Measurements from ENCODE around the gene FARS2.

FARS2 gene

DNA sequence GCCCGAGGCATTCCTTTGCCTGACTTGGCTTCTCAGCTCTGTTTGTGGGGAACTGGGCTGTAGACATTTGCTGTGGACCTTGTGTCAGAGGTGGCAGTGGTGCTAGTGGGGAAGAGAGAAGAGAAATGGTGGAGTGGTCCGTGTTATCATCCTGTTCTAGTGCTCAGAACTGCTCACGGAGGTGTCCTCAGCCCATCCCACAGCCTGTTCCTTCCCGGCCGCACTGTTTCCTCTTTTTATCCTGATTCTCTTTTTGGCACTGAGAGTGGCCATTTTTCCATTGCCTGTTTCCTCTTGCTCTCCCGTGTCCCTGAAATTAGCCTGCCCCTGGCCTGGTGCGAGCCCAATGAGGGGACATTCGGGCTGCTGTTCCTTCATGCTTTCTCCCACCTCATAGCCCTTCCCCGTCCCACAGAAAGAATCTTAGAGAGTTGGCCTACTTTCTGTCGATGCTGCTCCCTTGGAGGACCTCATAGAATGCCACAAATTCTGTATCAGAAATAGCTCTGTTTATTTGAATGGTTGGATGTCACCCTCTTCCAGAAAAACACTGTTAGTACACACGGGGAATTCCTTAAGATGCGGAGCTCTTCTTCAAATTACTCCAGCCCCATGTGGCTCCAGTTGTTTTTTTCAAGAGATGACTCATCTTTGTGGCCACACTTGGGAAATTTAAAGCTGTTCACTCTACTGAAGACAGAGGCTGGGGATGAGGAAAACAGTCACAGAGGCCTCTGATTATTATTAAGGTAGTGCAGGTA lies 26.1 kb downstream of the FARS2 start:
- no peak for DNase-seq

- no peak for DNase-seq
These were observed 26.6 kb downstream of the FARS2 start for GRCh38 chr6:5287966-5288297.

DNA sequence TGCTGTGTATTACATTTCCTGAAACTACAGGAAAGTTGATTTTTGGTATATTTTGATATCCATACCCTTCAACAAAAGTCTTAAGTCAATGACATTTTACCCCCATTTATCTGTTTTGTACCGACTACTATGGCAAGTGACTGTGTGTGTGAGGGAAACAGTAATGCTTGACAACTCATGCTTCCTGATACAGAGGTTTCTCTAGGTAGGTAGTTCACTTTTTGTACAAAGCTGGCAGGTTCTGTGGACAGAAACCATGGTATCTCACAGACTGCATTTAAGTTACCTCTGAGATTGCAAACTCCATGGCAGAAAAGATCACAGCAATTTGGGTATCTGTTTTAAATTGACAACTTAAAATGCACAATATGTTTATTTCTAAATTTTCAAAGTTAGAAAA lies 28.8 kb downstream of the FARS2 start:
- no peak for DNase-seq

DNA sequence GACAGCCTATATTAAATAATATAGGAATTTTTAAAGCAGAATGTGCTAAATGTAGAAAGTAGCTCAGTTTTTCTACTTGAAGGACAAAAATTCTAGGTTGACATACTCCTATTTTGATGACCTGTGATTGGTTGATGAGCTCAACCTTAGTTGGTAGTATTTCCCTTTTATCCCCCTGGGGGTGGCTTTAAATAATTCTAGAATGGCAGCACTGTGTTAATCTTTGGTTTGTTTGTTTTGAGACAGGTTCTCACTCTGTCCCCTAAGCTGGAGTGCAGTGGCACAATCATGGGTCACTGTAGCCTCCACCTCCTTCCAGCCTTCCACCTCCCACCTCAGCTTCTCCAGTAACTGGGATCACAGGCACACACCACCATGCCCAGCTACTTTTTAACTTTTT lies 29.2 kb downstream of the FARS2 start:
- DNase-seq = no peak

DNA sequence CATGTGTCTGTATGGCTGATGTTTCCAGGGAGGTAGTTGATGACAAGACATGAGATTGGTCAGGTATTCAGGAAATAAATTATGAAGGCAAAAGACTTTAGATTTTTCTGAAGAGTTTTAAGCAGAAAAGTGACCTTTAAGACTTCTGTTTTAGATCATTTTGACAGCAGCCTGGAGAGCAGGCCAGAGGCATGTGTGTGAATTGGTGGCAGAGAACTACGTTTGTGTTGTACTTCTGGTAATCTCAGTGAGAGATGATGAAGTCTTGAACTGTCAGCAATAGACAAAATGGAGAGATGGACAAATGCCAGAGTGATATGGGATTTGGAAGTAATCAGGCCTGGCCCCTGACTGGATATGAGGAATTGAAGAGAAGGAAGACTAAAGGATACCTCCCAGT lies 30.8 kb downstream of the FARS2 start:
- no peak for DNase-seq

- DNase-seq = no peak
These were observed 32.4 kb downstream of the FARS2 start for GRCh38 chr6:5293692-5294091.

DNA sequence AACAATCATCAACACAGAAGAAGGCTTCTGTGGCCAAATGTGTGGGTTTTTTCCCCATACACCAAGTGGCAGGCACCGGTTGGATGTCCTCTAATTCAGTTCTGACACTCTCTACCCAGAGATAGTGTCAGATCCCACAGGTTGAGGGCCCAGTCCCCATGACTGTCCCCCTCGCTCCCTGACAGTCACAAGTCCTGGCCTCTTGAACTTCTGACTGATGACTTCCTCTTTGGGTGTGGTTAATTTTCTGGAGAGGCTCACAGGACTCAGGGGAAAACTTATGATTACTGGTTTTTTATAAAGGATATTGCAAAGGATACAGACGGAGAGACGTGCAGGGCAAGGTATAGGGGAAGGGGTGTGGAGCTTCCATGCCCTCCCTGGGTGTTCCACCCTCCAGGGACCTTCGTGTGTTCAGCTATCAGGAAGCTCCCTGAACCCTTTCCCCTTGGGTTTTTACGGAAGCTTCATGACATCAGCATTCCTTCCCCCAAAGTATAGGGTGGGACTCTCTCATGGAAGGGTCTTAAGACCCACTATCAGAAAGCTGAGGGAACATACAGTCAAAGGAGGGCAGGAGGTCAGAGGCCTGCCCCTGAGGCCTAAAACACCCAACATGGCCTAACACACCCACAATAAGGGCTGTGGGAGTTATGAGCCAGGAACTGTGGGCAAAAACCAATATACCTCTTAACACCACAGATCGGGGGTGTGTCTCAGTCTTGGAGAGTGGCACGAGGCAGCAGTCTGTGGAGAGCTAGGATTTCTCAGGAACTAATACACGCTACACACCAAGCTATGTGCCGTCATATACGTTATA lies 33.3 kb downstream of the FARS2 start:
- DNase-seq = no peak

GRCh38 chr6:5295623-5296022 lies 34.3 kb downstream of the FARS2 start:
- DNase-seq = no peak

DNA sequence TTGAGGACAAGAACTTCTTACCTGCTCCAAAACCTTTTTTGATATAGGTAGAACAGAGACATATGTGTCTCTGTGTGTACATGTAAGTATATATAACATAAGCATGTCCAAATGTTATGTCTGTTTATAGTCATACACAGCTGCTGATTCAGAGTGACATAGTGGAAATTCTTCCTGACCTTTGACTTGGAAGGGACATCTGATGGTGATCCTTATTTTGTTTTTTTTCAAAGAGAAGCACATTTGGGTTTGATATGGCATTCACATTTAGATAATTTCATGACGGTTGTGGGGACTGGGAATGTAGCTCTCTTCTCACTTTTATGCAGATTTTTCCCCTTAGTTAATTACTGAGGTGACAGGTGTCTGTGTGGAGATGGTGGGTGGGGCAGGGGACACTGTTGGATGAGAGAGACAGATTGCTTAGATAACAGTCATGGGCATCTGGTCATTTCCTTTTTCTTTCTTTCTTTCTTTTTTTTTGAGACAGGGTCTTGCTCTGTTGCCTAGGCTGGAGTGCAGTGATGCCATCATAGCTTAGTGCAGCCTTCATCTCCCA lies 39.0 kb downstream of the FARS2 start:
- no peak for DNase-seq

DNA sequence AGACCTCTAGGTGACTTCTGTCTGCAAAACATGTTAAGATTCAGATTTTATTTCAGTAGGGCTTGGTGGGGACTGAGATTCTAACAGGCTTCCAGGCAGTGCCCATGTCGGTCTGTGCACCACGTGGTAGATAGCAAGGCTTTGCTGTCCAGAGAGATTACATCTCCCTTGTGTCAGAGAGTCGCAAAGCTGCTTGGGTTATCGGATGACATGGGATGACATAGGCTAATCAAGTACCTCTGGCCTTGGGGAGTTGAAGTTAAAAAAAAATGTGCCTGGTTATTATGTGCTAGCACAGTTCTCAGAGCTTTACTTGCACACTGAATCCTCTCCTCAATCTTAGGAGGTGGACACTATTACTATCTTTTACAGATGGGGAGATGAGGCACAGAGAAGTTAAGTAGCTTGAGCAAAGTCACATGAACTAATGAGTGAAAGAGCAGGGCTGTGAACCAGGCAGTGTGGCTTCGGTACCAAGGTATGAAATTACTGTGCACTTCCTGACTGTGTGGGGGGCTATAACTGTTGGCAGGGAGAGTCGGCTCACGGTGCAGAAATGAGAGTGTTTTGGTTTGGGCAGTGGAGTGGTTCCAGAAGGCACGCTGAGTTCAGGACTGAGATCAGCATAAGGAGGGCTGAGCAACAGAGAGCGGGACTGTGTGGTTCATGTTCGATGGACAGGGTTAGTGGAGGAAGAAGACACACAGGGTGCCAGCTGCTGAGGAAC lies 41.1 kb downstream of the FARS2 start:
- DNase-seq = no peak

DNA sequence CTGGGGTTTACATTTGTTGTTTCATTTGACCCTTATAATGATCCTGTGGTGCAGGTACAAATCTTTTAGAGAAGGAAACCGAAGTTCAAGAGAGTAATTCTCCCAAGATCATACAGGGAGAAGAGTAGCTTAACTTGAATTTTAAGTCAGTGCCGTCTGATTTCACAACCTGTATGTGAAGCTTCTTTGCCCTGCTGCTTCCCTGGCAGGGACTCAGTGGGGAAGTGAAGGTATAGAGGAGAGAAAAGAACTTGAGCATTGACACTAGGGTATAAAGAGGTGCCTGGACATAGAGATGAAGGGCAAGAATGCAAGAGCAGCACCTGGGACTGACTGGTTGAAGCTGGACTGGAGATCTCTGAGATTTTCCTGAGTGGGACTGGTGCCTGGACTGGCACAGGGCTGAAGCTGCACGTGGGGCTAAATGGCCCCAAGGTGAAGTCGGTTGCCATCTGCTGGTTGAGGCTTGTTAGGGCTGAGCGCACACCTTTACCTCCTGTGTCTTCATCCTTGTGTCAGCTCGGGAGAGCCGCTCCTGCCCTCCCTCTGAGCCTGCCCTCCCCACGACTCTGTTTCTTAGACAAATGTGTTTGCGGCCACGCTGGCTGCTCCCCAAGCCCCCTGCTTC lies 41.8 kb downstream of the FARS2 start:
- DNase-seq = no peak

GRCh38 chr6:5303682-5304081 lies 42.4 kb downstream of the FARS2 start:
- DNase-seq = no peak

- DNase-seq = no peak
These were observed 44.8 kb downstream of the FARS2 start for GRCh38 chr6:5305968-5306626.

DNA sequence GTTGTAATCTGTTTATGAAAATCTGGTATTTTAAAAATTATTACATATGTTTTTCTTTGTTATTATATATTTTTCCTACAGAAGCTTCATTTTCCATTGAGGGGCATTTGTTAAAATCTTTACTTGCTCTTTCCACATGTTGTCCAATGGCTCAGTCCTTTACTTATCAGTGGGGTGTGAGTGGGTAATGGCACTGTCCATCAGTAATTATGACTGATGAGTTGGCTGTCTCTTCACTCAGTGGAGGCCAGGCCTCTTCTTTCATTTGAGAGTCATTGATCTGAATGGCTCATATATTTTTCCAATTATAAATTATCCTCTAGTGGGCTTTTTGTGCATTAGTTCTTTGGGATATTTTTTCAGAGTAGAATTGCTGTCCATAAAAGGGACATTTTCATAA lies 45.7 kb downstream of the FARS2 start:
- no peak for DNase-seq

- no peak for DNase-seq
These were observed 46.8 kb downstream of the FARS2 start for GRCh38 chr6:5308066-5308465.

DNA sequence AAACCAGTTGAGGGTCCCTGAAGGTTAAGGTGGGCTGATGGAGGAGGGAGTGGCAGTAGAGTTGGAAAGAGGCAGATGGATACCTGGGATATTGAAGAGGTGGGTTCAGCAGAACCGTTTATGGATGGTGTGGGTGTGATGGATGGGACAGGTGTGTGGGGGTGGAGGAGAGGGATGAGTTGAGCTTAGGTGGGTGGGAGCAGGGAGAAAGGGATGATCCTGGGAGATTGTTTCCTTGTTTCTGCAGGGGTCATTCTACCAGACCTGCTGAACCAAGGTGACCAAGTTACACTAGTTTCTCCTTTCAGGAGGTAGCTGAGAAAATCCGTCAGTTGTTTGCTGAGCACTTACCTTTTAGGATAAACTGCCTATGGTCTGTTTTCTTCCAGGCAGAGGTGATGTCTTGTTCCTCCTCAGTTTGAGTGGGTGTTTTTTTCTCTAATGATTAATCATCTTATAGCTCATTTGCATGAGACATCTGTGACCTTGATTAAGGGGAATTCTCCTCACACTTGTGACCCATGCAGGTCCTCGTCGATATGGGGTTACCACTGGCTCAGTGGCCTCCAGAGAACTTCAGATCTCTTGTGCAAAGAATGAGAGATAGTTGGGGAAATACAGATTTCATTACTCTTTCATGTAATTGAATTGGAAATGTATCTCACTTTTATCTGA lies 53.0 kb downstream of the FARS2 start:
- no peak for DNase-seq

GRCh38 chr6:5315881-5316280 lies 54.6 kb downstream of the FARS2 start:
- no peak for DNase-seq

DNA sequence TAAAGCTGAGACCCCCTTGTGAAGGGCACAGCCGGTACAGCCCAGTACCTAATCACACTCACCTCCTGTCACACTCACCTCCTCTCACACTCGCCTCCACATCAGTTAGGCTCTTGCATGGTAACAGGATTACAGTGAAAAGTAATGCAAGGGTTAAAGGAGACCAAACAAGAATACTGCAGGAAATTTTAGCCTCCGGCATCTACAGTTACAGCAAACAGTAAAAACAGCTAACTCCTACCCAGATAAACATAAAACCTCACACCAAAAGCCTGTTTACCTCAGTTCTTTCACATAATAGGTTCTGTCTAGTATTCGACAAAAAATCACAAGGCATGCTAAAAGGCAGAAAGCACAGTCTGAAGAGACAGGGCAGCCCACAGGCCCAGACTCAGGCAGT lies 55.6 kb downstream of the FARS2 start:
- DNase-seq = no peak

DNA sequence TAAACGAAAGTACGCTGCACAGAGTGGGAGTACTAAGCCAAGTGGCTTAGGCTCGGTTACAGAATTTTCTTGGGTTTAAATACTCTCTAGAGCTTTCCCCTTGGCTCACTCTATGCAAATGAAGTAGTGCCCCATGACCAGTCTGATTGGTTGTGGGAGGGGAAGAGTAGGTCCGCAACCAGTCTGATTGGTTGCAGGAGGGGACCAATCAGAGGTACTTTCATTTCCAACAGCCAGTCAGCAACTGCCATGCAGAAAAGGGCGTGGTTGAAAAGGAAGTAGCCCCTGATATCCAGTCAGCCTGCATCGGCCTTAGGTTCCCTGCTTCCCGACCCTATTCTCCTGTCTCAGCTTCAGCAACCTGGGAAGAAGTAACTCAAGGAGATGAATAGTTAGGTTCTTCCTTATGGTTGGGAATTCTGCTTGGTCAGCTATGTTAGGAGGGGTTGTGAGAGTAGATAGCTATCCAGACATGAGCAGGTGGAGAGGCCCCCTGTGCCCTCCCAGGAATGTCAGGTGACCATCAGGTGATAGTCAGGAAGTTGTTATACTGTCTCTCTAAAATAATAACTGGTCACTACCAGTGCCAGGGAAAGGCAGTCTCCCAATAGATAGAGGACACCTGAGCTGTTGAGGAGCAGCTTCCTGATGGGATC lies 57.4 kb downstream of the FARS2 start:
- no peak for DNase-seq

- no peak for DNase-seq
These were observed 62.7 kb downstream of the FARS2 start for GRCh38 chr6:5323979-5324378.

- DNase-seq = no peak
These were observed 63.9 kb downstream of the FARS2 start for GRCh38 chr6:5325173-5325572.
